Right ventricle myocardium inferior (tissue), 1 donor: Measurements from ENCODE around the gene CCDC137. TPM values are rescaled to one million over a fixed set of nuclear protein-coding genes. Genes with fewer than 3 reads are reported as not detected.
A peak's percentile ranks its signal among the peaks of the same experiment; 100 is the strongest.
"Not testable (repeated sequence)": the region's sequence is repeated elsewhere in the genome, so short reads cannot be mapped to it uniquely, and the experiment has no call there.

Experiments
- ATAC-seq: fragments of 200-7000 bp; cut with Tn5 transposase; one replicate; pipeline ENCODE4 v1.9.1; 2020; ENCODE audit warnings: mild to moderate bottlenecking, moderate library complexity
- DNase-seq: peaks from one replicate; pipeline ENCODE4 v3.0.0; 2021; ENCODE audit errors: missing footprints
- intact Hi-C: fragments of 100-400 bp; cut with DNase I; formaldehyde crosslinking; loops from one replicate; pipeline ENCODE4 v1.11.0; 2022
- long read RNA-seq: library from polyadenylated mRNA; unstranded; transcript quantifications from one replicate; pipeline ENCODE4 v2.0.0, GENCODE V29; 2021
- total RNA-seq: library from RNA; stranded (reverse); fragmentation: NEBNext Ultra II Directional; extraction: Animal tissue kit (Norgen Biotek cat#: 25700); gene quantifications from one replicate; pipeline ENCODE4 v1.2.1, GENCODE V29; 2021
- donor health status: DM: no; HTN: yes; CAD: no; lungs with severe emphysema.

Gene CCDC137
- total RNA-seq = 6.1 TPM
- long read RNA-seq, transcript CCDC137-201 (6 exons, 2,468 nt) = major isoform, 6 of 7 reads
- long read RNA-seq, partial matches to known transcripts = 0 of 7 reads
- long read RNA-seq, other reads (novel, unspliced or antisense) = 1 of 7 reads

DNA sequence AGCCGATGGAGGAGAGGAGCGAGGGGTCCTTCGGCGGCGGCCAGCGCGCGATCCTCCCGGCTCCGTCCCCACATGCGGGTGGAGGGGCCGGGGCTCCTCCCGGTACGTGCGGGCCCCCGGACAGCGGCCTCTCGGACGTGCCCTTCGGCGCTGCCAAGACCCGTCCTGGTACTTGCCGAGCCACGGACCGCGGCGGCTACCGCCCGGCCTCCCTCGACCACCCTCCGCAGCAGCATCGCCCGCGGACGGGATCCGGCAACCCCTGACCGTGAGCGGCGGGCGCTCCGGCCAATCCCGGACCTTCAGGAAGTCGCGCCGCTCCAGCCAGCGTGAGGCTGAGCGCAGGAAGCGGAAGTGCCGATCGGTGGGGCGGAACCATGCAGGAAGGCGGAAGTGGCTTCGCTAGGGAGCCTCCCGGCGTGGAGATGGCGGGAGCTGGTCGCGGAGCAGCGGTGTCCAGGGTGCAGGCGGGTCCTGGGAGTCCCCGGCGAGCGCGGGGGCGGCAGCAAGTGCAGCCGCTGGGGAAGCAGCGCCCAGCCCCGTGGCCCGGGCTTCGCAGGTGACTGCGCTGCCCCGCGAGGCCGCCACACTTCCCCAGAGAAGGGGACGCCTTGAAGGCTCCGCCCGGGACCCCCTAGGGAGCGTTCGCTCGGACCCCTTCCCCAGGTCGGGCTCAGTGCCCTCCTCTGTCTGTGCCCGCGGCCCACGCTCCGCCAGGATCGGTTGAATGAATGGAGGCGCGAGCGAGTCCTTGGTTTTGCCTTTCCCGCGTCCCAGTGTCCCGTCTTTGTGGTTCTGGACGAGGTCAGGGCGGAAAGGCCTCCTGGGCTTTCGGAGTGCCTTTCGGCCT lies at the start of gene CCDC137, which contains the start of gene OXLD1:
CCDC137 (plus strand) TSS at position 396 of the 850 bp plus-strand sequence; CDS start at position 426, 30 bp downstream.
OXLD1 (minus strand) TSS at position 264 of the 850 bp plus-strand sequence; CDS start at position 236, 28 bp downstream.
- peak; percentile 99 for DNase-seq
- peak; percentile 99 for ATAC-seq
- intact Hi-C loops = no loop called here

GRCh38 chr17:81616877-81617276 lies 49.7 kb upstream of the CCDC137 start:
- DNase-seq (no peak), ATAC-seq (no peak)
- intact Hi-C loops = no loop called here

DNA sequence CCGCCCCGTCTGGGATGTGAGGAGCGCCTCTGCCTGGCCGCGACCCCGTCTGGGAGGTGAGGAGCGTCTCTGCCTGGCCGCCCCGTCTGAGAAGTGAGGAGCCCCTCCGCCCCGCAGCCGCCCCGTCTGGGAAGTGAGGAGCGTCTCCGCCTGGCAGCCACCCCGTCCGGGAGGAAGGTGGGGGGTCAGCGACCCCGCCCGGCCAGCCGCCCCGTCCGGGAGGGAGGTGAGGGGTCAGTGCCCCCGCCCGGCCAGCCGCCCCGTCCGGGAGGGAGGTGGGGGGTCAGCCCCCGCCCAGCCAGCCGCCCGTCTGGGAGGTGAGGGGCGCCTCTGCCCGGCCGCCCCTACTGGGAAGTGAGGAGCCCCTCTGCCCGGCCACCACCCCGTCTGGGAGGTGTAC lies 48.2 kb upstream of the CCDC137 start:
- intact Hi-C loops, ATAC-seq, DNase-seq: not testable (repeated sequence)

DNA sequence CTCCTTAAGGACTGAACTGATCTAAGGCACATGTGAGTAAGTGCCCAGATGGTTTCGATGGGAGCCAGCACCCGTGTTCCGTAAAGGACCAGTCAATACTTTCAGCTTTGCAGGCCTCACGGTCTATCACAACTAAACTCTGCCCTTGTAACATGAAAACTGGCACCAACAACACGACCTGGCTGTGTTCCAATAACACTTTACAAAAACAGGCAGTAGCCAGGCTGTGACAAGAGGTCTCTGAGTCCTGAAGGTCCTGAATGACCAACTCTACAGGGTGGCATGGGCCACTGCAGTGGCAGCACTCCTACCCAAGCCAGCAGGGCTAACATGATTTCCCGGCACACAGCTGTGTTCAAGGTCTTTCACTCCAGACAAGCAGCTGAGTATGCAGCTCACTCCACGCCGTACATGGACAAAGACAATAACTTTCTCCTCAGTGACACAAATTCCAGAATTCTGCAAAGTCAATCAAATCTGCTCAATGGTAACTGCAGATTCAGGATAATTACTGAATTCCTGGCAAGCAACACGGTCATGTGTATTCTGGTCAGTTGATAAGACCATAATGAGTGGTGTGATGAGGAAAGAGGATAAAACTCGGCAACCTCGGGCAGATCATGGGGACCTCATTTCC lies 44.9 kb upstream of the CCDC137 start:
- DNase-seq = no peak
- ATAC-seq = peak; percentile 65
- intact Hi-C loops = no loop called here

- DNase-seq = no peak
- ATAC-seq = no peak
- intact Hi-C loops = no loop called here
Measured at GRCh38 chr17:81630274-81630673, 36.3 kb upstream of the CCDC137 start.

DNA sequence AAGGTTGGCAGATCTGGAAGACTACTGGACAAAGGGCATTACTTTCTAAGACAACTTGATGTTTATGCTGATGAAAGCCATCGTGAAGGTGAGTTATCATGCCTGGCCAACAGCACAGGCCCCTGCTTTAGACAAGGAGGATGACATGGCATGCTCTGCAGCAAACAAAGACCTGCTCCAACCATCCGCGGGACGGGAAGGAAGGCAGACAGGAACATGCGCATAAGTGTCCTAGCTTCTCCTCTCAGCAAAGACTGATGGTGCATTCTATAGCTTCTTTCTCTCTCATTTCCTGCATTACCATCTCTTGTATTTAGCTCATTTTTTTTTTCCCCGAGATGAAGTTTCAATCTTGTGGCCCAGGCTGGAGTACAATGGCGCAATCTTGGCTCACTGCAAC lies 35.1 kb upstream of the CCDC137 start:
- intact Hi-C loops = no loop called here

DNA sequence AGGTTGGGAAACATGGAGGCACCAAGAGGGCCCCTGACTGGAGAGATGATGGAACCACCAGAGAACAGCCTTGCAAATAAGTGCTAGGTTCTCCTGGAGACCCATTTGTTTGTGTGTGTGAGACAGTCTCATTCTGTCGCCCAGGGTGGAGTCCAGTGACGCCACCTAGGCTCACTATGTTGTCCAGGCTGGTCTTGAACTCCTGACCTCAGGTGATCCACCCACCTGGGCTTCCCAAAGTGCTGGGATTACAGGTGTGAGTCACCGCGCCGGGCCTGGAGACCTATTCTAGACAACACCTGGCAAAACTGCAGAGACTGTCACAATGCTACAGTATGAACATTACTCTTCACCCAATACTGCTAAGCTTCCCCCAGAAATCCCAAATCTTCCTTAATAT lies 31.1 kb upstream of the CCDC137 start:
- intact Hi-C loops = loop anchor here (5.0 kb wide), 1 partner anchor 47 kb away; the partner anchor contains the start of genes ARL16 and HGS
- DNase-seq (no peak), ATAC-seq (no peak)

More for the DNA sequence above, 35.1 kb upstream of the CCDC137 start:
- DNase-seq (no peak), ATAC-seq (no peak)

GRCh38 chr17:81635973-81636504 lies 30.5 kb upstream of the CCDC137 start:
- ATAC-seq (no peak), DNase-seq (no peak)
- intact Hi-C loops = loop anchor here (5.0 kb wide), 1 partner anchor 46 kb away; the partner anchor contains the start of genes ARL16 and HGS

GRCh38 chr17:81636505-81637288 lies 29.8 kb upstream of the CCDC137 start, which contains the start of the genes NPLOC4 and TSPAN10:
TSS of gene NPLOC4 (minus strand) at chr17:81637112. CDS start at chr17:81636930, 182 bp downstream.
TSS of gene TSPAN10 (plus strand) at chr17:81637196. CDS start at chr17:81642413, 5,217 bp downstream.
- DNase-seq = peak; percentile 93
- ATAC-seq = peak; percentile 91
- intact Hi-C loops = loop anchor here (5.0 kb wide), 1 partner anchor 46 kb away; the partner anchor contains the start of genes ARL16 and HGS

DNA sequence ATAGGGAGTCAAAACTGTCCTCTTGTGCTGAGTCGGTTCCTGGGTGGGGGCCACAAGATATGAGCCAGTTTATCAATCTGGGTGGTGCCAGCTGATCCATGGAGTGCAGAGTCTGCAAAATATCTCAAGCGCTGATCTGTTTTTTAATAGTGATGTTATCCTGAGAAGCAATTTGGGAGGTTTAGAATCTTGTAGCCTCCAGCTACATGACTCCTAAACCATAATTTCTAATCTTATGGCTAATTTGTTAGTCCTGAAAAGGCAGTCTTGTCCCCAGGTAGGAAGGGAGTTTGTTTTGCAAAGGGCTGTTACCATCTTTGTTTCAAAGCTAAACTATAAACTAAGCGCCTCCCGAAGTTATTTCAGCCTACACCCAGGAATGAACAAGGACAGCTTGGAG lies 27.9 kb upstream of the CCDC137 start:
- ATAC-seq = no peak
- intact Hi-C loops = loop anchor here (5.0 kb wide), 1 partner anchor 44 kb away; the partner anchor contains the start of genes ARL16 and HGS
- DNase-seq = no peak

DNA sequence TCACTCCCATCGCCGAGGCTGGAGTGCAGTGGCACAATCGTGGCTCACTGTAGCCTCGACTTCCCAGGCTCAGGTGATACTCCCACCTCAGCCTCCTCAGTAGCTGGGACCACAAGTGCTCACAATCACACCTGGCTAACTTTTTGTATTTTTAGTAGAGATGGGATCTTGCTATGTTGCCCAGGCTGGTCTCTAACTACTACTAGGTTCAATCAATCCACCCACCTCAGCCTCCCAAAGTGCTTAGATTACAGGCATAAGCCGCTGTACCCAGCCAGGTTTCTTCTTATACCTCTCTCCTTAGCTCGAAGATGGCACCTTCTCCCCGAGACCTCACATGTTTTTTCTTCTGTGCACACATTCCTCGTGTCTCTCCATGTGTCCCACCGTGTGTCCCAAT lies 26.5 kb upstream of the CCDC137 start:
- no peak for DNase-seq
- no peak for ATAC-seq
- intact Hi-C loops = no loop called here

DNA sequence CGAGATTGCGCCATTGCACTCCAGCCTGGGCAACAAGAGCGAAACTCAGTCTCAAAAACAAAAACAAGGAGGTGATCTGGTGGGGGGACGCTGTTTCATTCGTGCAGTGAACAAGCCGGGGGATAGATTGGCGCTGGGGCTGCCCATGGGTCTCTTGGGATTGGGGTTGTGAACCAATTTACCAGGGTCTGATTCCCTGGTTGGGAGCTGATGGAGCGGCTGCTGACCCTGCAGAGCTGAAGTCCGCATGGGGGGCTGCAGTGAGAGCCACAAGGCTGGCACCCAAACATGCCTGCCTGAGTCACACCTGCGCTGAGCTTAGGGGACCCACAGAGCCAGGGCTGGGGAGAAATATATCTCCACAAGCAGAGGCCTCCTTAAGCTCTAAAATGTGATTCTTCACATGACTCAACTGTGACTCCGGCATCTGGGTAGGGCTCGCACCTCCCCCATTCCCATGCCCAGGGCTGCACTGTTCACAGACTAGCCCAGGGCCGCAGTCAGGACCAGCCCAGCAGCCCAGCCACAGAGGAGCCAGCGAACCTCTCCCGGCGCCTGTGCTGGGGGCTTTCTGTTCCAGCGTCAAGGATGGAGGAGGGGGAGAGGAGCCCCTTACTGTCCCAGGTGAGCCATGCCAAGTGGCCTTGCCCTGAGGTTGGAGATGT lies 24.6 kb upstream of the CCDC137 start:
- no peak for ATAC-seq
- intact Hi-C loops = no loop called here
- DNase-seq = no peak

- DNase-seq (no peak), ATAC-seq (no peak)
- intact Hi-C loops = no loop called here
Measured at GRCh38 chr17:81644496-81644895, 22.0 kb upstream of the CCDC137 start.

DNA sequence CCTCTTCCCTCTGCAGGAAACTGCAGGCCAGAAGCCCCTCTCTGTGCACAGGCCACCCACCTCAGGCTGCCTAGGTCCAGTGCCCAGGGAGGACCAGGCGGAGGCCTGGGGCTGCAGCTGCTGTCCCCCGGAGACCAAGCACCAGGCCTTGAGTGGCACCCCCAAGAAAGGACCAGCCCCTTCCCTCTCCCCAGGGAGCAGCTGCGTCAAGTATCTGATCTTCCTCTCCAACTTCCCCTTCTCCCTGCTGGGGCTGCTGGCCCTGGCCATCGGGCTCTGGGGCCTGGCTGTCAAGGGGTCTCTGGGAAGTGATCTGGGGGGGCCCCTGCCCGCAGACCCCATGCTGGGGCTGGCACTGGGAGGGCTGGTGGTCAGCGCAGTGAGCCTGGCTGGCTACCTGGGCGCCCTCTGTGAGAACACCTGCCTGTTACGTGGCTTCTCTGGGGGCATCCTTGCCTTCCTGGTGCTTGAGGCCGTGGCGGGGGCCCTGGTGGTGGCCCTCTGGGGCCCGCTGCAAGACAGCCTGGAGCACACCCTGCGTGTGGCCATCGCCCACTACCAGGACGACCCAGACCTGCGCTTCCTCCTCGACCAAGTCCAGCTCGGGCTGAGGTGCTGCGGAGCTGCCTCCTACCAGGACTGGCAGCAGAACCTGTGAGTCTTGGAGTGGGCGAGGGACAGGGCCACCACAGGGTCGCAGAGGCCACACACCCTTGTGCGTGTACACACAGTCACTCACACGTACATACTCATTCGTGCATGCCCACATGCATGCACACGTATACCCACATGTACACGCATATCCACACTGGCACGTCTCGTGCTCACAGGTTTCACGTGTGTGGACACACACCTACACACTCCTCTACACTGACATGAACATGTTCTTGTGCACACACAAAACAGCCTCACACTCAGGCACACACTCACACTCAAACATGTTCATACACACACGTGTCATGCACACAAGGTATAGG lies 21.3 kb upstream of the CCDC137 start:
- intact Hi-C loops = no loop called here
- ATAC-seq = no peak
- no peak for DNase-seq

DNA sequence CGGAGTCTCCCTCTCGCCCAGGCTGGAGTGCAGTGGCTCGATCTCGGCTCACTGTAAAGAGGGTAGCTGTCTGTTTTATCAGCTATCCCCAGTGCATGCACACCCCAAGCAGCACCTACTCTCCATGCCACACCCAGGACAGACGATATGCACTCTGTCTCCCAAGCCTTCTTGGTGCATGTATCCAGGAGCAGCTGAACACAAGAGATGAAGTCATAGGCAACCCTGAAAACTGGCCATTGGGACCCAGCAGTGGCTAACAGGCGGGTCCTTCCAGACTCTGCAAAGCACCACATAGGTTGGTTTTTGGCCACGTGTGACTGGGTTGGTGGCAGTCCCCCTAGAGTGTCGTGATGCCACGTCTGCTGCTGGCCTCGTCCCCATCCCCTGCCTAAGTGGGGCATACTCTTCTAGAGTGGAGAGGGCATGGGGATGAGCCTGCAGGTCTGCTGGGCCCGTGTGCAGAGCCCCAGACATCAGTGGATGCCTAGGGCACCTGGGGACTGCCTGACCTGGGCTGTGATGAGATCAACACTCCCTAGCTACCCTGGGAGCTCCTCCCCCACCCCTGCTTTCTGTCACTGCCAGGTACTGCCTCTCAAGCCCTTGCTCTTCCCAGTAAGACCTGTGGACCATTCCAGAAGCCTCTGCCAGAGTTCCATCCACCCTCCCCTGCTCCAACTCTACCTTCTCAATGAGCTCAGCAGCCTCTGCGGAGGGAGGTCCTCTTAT lies 19.5 kb upstream of the CCDC137 start:
- intact Hi-C loops = no loop called here
- ATAC-seq = no peak
- DNase-seq = no peak

DNA sequence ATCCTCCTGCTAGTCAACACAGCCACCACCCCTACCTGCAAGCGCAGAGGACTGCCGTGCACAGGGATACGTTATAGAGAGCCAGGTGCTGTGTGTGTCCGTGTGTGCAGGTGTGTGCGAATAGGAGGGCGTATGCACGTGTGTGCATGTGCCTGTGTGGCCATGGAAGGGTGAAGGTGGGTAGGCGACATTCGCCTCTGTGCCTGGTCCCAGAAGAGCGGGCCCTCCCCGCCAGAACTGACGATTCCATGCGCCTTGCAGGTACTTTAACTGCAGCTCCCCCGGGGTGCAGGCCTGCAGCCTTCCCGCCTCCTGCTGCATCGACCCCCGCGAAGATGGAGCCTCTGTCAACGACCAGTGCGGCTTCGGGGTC lies 18.9 kb upstream of the CCDC137 start:
- intact Hi-C loops = no loop called here
- DNase-seq (no peak), ATAC-seq (no peak)
